B cell (primary cell): Measurements from ENCODE around the gene MYOF. TPM values are rescaled to one million over a fixed set of nuclear protein-coding genes. Genes with fewer than 3 reads are reported as not detected.

Experiments
- ATAC-seq: fragments of 200-7000 bp; cut with Tn5 transposase; one replicate; pipeline ENCODE4 v1.10.0; 2021; ENCODE audit warnings: low read depth, mild to moderate bottlenecking, moderate number of reproducible peaks, moderate library complexity
- CTCF ChIA-PET: fragments of 350-600 bp; sonication (Branson Sonifier 250); formaldehyde crosslinking; loops from one replicate; lab custom pipeline; 2021; ENCODE audit warnings: antibody characterized with exemption, inconsistent platforms; lab: Charles Lee
- POLR2A ChIA-PET: fragments of 350-600 bp; sonication (Branson Sonifier 250); formaldehyde crosslinking; loops from one replicate; lab custom pipeline; 2021; ENCODE audit warnings: antibody characterized with exemption; lab: Charles Lee
- DNase-seq: peaks from one replicate; pipeline ENCODE4 v3.0.0; 2013
- H2AFZ ChIP-seq: 2 replicates; pipeline ENCODE4 v1.6.1; 2012; ENCODE audit warnings: mild to moderate bottlenecking, low read depth, low read length; ENCODE audit not compliant: insufficient read depth, poor library complexity, severe bottlenecking
- H3K27ac ChIP-seq, 2 donors: 1 replicate in 1 of 2; 2 replicates in 1 of 2; pipeline ENCODE4 v1.5.1; 2012 to 2013; ENCODE audit warnings: low read length in 2 of 2, mild to moderate bottlenecking in 2 of 2, moderate library complexity in 1 of 2
- H3K27me3 ChIP-seq, 4 experiments: fragments of 200-600 bp in 1 of 4; sonication (generic) in 1 of 4; replicated peaks in 1 of 4; 1 replicate in 2 of 4; 2 replicates in 2 of 4; pipeline versions ENCODE4 v1.6.1 to v1.7.0; 2013 to 2016; ENCODE audit warnings: low read length in 3 of 4, mild to moderate bottlenecking in 2 of 4, mixed read lengths in 1 of 4, moderate library complexity in 1 of 4; ENCODE audit not compliant: insufficient read depth in 4 of 4, control insufficient read depth in 3 of 4; ENCODE audit errors: control extremely low read depth in 1 of 4
- H3K36me3 ChIP-seq, 2 experiments: replicated peaks in 1 of 2; 1 replicate in 1 of 2; 2 replicates in 1 of 2; pipeline versions ENCODE4 v1.6.1 to v1.7.1; 2013; ENCODE audit warnings: low read length in 1 of 2; ENCODE audit not compliant: insufficient read depth in 2 of 2, control insufficient read depth in 1 of 2; ENCODE audit errors: control extremely low read depth in 1 of 2, extremely low read depth in 1 of 2
- H3K4me1 ChIP-seq, 2 donors: fragments of 200-600 bp in 1 of 2; sonication (generic) in 1 of 2; 1 replicate in 1 of 2; 2 replicates in 1 of 2; pipeline versions ENCODE4 v1.5.1 to v1.6.1; 2013 to 2017; ENCODE audit warnings: low read length in 2 of 2; ENCODE audit not compliant: control insufficient read depth in 2 of 2, insufficient read depth in 2 of 2
- H3K4me2 ChIP-seq: replicated peaks from 2 replicates; pipeline ENCODE3; 2012; ENCODE audit warnings: mild to moderate bottlenecking, low read depth, low read length; ENCODE audit not compliant: poor library complexity, severe bottlenecking
- H3K4me3 ChIP-seq, 5 experiments: fragments of 200-600 bp in 1 of 5; sonication (generic) in 1 of 5; 1 replicate in 3 of 5; 2 replicates in 2 of 5; pipeline versions ENCODE4 v1.5.1 to v1.7.0; 2011 to 2016; ENCODE audit warnings: low read length in 4 of 5, mild to moderate bottlenecking in 4 of 5, low read depth in 2 of 5, control low read depth in 1 of 5, moderate library complexity in 1 of 5; ENCODE audit not compliant: insufficient read depth in 1 of 5; ENCODE audit errors: control extremely low read depth in 1 of 5, extremely low read depth in 1 of 5
- H3K79me2 ChIP-seq: fragments of 200-600 bp; sonication (generic); one replicate; pipeline ENCODE4 v1.6.0; 2016; ENCODE audit warnings: low read length; ENCODE audit not compliant: control insufficient read depth, insufficient read depth
- H3K9ac ChIP-seq: fragments of 200-600 bp; sonication (generic); 2 replicates; pipeline ENCODE4 v1.6.1; 2017; ENCODE audit warnings: mild to moderate bottlenecking, low read length, moderate library complexity
- H3K9me3 ChIP-seq, 3 donors: one replicate each; pipeline versions ENCODE4 v1.6.1 to v1.7.1; 2013; ENCODE audit warnings: low read length in 2 of 3; ENCODE audit not compliant: control insufficient read depth in 2 of 3, insufficient read depth in 1 of 3; ENCODE audit errors: control extremely low read depth in 1 of 3
- H4K20me1 ChIP-seq: 2 replicates; pipeline ENCODE4 v1.6.0; 2012; ENCODE audit warnings: mild to moderate bottlenecking, low read length; ENCODE audit not compliant: insufficient read depth, control insufficient read depth, poor library complexity, severe bottlenecking
- H3K27ac Mint-ChIP-seq: one replicate; pipeline ENCODE4 v1.8.0; 2021; ENCODE audit warnings: mixed read lengths
- H3K27me3 Mint-ChIP-seq: one replicate; pipeline ENCODE4 v1.8.0; 2021; ENCODE audit warnings: mixed read lengths
- H3K4me1 Mint-ChIP-seq: one replicate; pipeline ENCODE4 v1.8.0; 2021; ENCODE audit warnings: mixed read lengths
- H3K4me3 Mint-ChIP-seq: one replicate; pipeline ENCODE4 v1.8.0; 2021; ENCODE audit warnings: mixed read lengths
- H3K9me3 Mint-ChIP-seq: one replicate; pipeline ENCODE4 v1.8.0; 2022; ENCODE audit warnings: mixed read lengths; ENCODE audit not compliant: insufficient read depth
- CTCF ChIP-seq: fragments of 200-600 bp; IDR thresholded peaks from one replicate; pipeline ENCODE4 v1.8.0; 2022; ENCODE audit warnings: antibody characterized with exemption, mild to moderate bottlenecking
- EZH2 ChIP-seq: IDR thresholded peaks from 2 replicates; pipeline ENCODE4 v1.6.1; 2012; ENCODE audit warnings: borderline replicate concordance, low read depth, mild to moderate bottlenecking, moderate library complexity, low read length; ENCODE audit not compliant: insufficient read depth, poor library complexity, severe bottlenecking
- WGBS: methylation state at CpG from one replicate; pipeline ENCODE4 v1.1.5; 2013; ENCODE audit warnings: missing lambda C conversion rate; ENCODE audit not compliant: insufficient coverage; 5-methylcytosine and 5-hydroxymethylcytosine counted together
- intact Hi-C: fragments of 100-400 bp; cut with micrococcal nuclease; formaldehyde crosslinking; loops from one replicate; pipeline ENCODE4 v1.10.0; 2022
- polyA plus RNA-seq: library from polyadenylated mRNA; depleted of rRNA; stranded (reverse); fragments of >200 nt; gene quantifications from 2 replicates; pipeline ENCODE4 v1.2.3, GENCODE V29; 2012
- total RNA-seq, 2 donors: library from RNA; stranded (reverse); fragments of 120-200 nt in 1 of 2; gene quantifications; 1 replicate in 1 of 2; 2 replicates in 1 of 2; pipeline versions ENCODE4 v1.2.3 to v1.2.4, GENCODE V29; 2013 to 2022

Gene MYOF
- total and polyA plus RNA-seq, 2 donors (not counting 1 experiment from before 2014, with no cell fraction given) = 0.07 to 0.18 TPM

DNA sequence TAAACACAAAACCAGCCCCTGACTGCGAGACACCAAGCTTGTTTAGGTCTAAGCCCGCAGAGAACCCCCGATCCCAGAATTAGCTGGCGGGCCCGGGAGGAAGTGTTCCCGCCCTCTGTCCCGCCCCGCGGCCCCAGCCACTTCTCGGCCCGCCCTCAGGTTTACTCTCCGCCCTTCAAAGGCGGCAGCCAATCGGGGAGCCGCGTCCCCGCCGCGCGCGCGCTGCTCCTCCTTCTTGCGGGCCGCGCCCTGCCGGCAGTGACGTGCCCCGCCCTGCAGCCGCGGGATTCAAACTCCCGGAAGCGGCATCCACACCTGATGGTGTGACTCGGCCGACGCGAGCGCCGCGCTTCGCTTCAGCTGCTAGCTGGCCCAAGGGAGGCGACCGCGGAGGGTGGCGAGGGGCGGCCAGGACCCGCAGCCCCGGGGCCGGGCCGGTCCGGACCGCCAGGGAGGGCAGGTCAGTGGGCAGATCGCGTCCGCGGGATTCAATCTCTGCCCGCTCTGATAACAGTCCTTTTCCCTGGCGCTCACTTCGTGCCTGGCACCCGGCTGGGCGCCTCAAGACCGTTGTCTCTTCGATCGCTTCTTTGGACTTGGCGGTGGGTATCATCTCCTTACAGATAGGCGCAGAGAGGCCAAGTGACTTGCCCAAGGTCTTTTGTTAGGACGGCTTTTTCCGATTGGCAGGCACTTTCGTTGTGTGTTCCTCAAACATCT is 14.3 kb upstream of the MYOF start, which contains the start of gene CEP55:
CEP55 (plus strand) TSS at position 291 of the 720 bp plus-strand sequence. CDS start 3,440 bp downstream, outside the sequence.
- Histone ChIP-seq H2AFZ (peak within 1 kb of the TSS; percentile 92), H4K20me1 (no peaks in the 10 kb centered on the region), H3K36me3 (no peaks in the 10 kb centered on the region), H3K4me3 (peak within 1 kb of the TSS; percentile 67 to 97 (median 81)), H3K9ac (peak within 1 kb of the TSS; percentile 84), H3K4me2 (peak within 1 kb of the TSS; percentile 86), H3K27ac (peak within 1 kb of the TSS in 1 of 2 donors; percentile 44), H3K9me3 (no peaks in the 10 kb centered on the region), H3K27me3 (peaks cover 0 to 4% (median 1%) of the 10 kb centered on the region in 4 experiments), H3K4me1 (peaks cover 8 to 16% of the 10 kb centered on the region in 2 donors), H3K79me2 (no peaks in the 10 kb centered on the region)
- WGBS = under 1% methylated on average over 68 of the region's 68 CpGs
- TF ChIP-seq EZH2 = no peak
- TF ChIP-seq CTCF = no peak
- Mint-ChIP-seq H3K27ac (peak within 1 kb of the TSS; percentile 67), H3K9me3 (no peaks in the 10 kb centered on the region), H3K4me3 (peak within 1 kb of the TSS; percentile 93), H3K27me3 (peaks cover 8% of the 10 kb centered on the region), H3K4me1 (peaks cover 15% of the 10 kb centered on the region)
- intact Hi-C loops = loop anchor here (1.0 to 5.0 kb wide), 8 partner anchors 14 to 1204 kb away; partner anchors contain the start of genes CPEB3, EXOC6, FRA10AC1 and HHEX
- CTCF ChIA-PET = interaction anchor here (1.8 to 2.2 kb wide), 4 partner anchors 11 to 121 kb away, joined by 4 to 10 read pairs (median 8); partner anchors contain the start of gene MYOF
- DNase-seq (peak; percentile 94), ATAC-seq (peak; percentile 99)
- POLR2A ChIA-PET = interaction anchor here (0.5 kb wide), 1 partner anchor 18 kb away, joined by 4 read pairs; no protein-coding TSS in a partner anchor
